ENCODE data around the gene PDE4D. TPM values are rescaled to one million over a fixed set of nuclear protein-coding genes. Genes with fewer than 3 reads are reported as not detected.

Gene PDE4D
- total RNA-seq, 1 experiment from 2014 or later = 6.5 TPM

GRCh38 chr5:59142927-59143326 is 750.6 kb downstream of the PDE4D start:
- TF ChIP-seq CTCF (conservative IDR thresholded peaks at IDR 0.05; ENCODE audit: low read depth, low read length) = no peak
- TF ChIP-seq EZH2 (IDR thresholded peaks at IDR 0.05; ENCODE audit: borderline replicate concordance, low read depth, low read length, poor library complexity, severe bottlenecking) = no peak
- intact Hi-C loops (cut with micrococcal nuclease; ENCODE audit: unreplicated experiment) = no loop called here
- DNase-seq (ENCODE audit: low spot score) = no peak
- BruUV-seq (replicated peaks) = no TSS peak
- H3K27ac ChIP-seq (ENCODE audit: low read depth, low read length, poor library complexity, severe bottlenecking) = no peak overlapping the region
- no peaks in the 10 kb centered on the region for H3K27me3 ChIP-seq (replicated peaks; ENCODE audit: insufficient read depth, low read depth, low read length, poor library complexity)
- no peak overlapping the region for H3K4me3 ChIP-seq (ENCODE audit: low read depth, low read length, poor library complexity, severe bottlenecking)
- H3K9me3 ChIP-seq (ENCODE audit: low read depth, low read length, poor library complexity, severe bottlenecking) = no peaks in the 10 kb centered on the region
- ChIA-PET POLR2A (ENCODE audit: low non-redundant PET) (no interaction called here), CTCF (no interaction called here)
- H3K36me3 ChIP-seq (ENCODE audit: insufficient read depth, low read length, poor library complexity, severe bottlenecking) = no peaks in the 10 kb centered on the region
- no peaks in the 10 kb centered on the region for H3K4me1 ChIP-seq (ENCODE audit: insufficient read depth, low read length, poor library complexity, severe bottlenecking)

DNA sequence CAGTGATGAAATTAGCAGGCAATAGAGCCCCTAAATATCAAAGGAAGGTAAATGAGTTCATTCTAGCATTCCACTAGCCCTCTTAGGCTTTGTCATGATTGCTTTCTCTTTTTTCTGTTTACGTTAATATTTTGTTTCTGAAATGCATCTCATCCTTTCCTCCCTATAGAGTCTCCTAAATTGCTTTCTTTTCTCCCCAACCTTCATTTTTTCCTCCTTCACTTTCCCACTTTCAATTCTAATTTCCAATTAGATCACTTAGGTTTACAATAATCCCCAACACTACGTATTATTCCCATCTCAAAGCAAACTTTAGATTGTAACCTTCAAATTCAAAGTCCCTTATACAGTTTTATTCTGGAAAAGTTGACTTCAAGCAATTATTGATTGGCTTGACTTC is 751.4 kb downstream of the PDE4D start:
- Histone ChIP-seq H3K4me1 (ENCODE audit: insufficient read depth, low read length, poor library complexity, severe bottlenecking) (no peaks in the 10 kb centered on the region), H3K9me3 (ENCODE audit: low read depth, low read length, poor library complexity, severe bottlenecking) (no peaks in the 10 kb centered on the region), H3K27ac (ENCODE audit: low read depth, low read length, poor library complexity, severe bottlenecking) (no peak overlapping the region), H3K4me3 (ENCODE audit: low read depth, low read length, poor library complexity, severe bottlenecking) (no peak overlapping the region), H3K27me3 (replicated peaks; ENCODE audit: insufficient read depth, low read depth, low read length, poor library complexity) (no peaks in the 10 kb centered on the region), H3K36me3 (ENCODE audit: insufficient read depth, low read length, poor library complexity, severe bottlenecking) (no peaks in the 10 kb centered on the region)
- TF ChIP-seq CTCF (conservative IDR thresholded peaks at IDR 0.05; ENCODE audit: low read depth, low read length) = no peak
- TF ChIP-seq EZH2 (IDR thresholded peaks at IDR 0.05; ENCODE audit: borderline replicate concordance, low read depth, low read length, poor library complexity, severe bottlenecking) = no peak
- CTCF ChIA-PET = no interaction called here
- POLR2A ChIA-PET (ENCODE audit: low non-redundant PET) = no interaction called here
- BruUV-seq (replicated peaks) = no TSS peak
- DNase-seq (ENCODE audit: low spot score) = no peak
- intact Hi-C loops (cut with micrococcal nuclease; ENCODE audit: unreplicated experiment) = no loop called here

GRCh38 chr5:59140133-59140532 is 753.4 kb downstream of the PDE4D start:
- no peaks in the 10 kb centered on the region for H3K27me3 ChIP-seq (replicated peaks; ENCODE audit: insufficient read depth, low read depth, low read length, poor library complexity)
- TF ChIP-seq CTCF (conservative IDR thresholded peaks at IDR 0.05; ENCODE audit: low read depth, low read length) (no peak), EZH2 (IDR thresholded peaks at IDR 0.05; ENCODE audit: borderline replicate concordance, low read depth, low read length, poor library complexity, severe bottlenecking) (no peak)
- H3K9me3 ChIP-seq (ENCODE audit: low read depth, low read length, poor library complexity, severe bottlenecking) = no peaks in the 10 kb centered on the region
- CTCF ChIA-PET = no interaction called here
- no peaks in the 10 kb centered on the region for H3K36me3 ChIP-seq (ENCODE audit: insufficient read depth, low read length, poor library complexity, severe bottlenecking)
- POLR2A ChIA-PET (ENCODE audit: low non-redundant PET) = no interaction called here
- BruUV-seq (replicated peaks) = no TSS peak
- DNase-seq (ENCODE audit: low spot score) = no peak
- no peak overlapping the region for H3K4me3 ChIP-seq (ENCODE audit: low read depth, low read length, poor library complexity, severe bottlenecking)
- H3K4me1 ChIP-seq (ENCODE audit: insufficient read depth, low read length, poor library complexity, severe bottlenecking) = no peaks in the 10 kb centered on the region
- intact Hi-C loops (cut with micrococcal nuclease; ENCODE audit: unreplicated experiment) = no loop called here
- H3K27ac ChIP-seq (ENCODE audit: low read depth, low read length, poor library complexity, severe bottlenecking) = no peak overlapping the region
